Measurements from ENCODE around the gene SCYGR6. TPM values are rescaled to one million over a fixed set of nuclear protein-coding genes. Genes with fewer than 3 reads are reported as not detected.

The SCYGR6 gene
- total and polyA plus RNA-seq, 2 of the 8 experiments (the other 6 are each of a cell fraction or from before 2014, with no cell fraction given): not detected

DNA sequence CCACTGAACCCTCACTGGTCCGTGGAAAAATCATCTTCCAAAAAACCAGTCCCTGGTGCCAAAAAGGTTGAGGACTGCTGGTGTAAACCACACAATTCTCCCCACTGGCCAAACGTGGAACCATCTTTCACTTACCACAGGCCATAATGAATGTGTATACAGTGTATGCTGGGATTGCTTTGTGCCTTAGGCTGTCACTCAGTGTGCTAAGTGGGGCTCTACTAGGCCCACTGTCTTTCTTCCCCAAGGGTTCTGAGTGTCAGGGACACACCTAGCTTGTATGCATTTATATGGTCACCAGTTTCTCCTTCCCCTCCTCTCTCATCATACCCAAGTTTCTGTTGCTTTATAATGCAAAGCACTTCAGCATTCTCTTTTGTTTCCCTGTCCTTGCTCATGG is 48.4 kb upstream of the SCYGR6 start (continued):
- TF ChIP-seq MAX (IDR thresholded peaks at IDR 0.05): no peak
- TF ChIP-seq CTBP2 (IDR thresholded peaks at IDR 0.05; ENCODE audit: borderline replicate concordance, insufficient read depth, insufficient read length, low read length): no peak

Measured in H1 (cell line).